ENCODE measurements around the gene LRFN2. TPM values are rescaled to one million over a fixed set of nuclear protein-coding genes. Genes with fewer than 3 reads are reported as not detected.

Gene LRFN2
- total and polyA plus RNA-seq, 2 donors from 2014 or later: not detected

DNA sequence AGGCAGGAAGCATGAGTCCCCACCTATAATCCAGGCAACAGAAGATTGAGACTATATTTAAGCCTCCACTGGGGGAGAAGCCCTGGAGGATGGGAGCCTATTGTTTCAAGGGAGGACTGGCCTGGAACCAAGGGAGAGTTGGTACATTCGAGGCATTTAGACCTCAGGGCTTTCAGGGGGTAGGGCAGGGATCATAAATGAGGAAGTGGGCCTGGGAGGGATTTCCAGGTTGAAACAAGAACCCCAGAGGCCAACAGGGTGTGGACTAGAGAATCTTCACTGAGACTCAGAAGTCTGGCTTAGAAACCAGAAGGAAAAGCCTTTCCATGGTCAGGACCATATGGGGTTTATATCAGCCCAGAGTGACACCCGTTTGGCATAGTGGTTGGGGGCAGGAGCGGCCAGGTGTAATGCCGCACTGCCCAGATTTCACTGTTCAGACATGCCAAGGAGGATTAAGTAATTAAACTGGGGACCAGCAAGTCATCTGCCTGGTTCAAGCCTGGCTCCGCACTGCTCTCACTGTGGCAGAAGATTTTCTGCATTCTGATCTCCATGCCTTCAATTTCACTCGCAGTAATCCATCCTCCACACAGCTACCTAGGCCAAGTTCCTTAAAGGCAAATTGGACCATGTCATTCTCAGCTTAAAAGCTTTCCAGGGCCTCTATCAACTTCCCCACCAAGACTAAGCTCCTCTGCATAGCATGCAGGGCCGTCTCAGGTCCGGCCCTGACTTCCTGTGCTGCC lies 17.8 kb downstream of the LRFN2 start:
- no peak overlapping the region for H3K27ac ChIP-seq (ENCODE audit: low read depth in 2 of 2, low read length in 2 of 2)
- no peaks in the 10 kb centered on the region for H3K36me3 ChIP-seq (ENCODE audit: control insufficient read depth in 2 of 3, insufficient read depth in 3 of 3, low read length in 3 of 3)
- no peaks in the 10 kb centered on the region for H3K27me3 ChIP-seq (ENCODE audit: control insufficient read depth, insufficient read depth, low read length)
- no peaks in the 10 kb centered on the region for H3K4me1 ChIP-seq (ENCODE audit: control insufficient read depth in 2 of 3, insufficient read depth in 2 of 3, low read depth in 1 of 3, low read length in 3 of 3)
- TF ChIP-seq, protein P1, sequence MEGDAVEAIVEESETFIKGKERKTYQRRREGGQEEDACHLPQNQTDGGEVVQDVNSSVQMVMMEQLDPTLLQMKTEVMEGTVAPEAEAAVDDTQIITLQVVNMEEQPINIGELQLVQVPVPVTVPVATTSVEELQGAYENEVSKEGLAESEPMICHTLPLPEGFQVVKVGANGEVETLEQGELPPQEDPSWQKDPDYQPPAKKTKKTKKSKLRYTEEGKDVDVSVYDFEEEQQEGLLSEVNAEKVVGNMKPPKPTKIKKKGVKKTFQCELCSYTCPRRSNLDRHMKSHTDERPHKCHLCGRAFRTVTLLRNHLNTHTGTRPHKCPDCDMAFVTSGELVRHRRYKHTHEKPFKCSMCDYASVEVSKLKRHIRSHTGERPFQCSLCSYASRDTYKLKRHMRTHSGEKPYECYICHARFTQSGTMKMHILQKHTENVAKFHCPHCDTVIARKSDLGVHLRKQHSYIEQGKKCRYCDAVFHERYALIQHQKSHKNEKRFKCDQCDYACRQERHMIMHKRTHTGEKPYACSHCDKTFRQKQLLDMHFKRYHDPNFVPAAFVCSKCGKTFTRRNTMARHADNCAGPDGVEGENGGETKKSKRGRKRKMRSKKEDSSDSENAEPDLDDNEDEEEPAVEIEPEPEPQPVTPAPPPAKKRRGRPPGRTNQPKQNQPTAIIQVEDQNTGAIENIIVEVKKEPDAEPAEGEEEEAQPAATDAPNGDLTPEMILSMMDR (IDR thresholded peaks at IDR 0.05; ENCODE audit: borderline replicate concordance, extremely low read depth, insufficient read depth): no peak
- H3K9ac ChIP-seq (ENCODE audit: low read length in 3 of 3): no peak overlapping the region
- intact Hi-C loops (cut with DNase I): no loop called here
- no peaks in the 10 kb centered on the region for H3K9me3 ChIP-seq (ENCODE audit: control insufficient read depth in 2 of 3, insufficient read depth in 1 of 3, low read length in 3 of 3)
- DNase-seq (no peak), FAIRE-seq (no peak)
- no peak overlapping the region for H3K4me3 ChIP-seq (ENCODE audit: low read length in 3 of 3)

DNA sequence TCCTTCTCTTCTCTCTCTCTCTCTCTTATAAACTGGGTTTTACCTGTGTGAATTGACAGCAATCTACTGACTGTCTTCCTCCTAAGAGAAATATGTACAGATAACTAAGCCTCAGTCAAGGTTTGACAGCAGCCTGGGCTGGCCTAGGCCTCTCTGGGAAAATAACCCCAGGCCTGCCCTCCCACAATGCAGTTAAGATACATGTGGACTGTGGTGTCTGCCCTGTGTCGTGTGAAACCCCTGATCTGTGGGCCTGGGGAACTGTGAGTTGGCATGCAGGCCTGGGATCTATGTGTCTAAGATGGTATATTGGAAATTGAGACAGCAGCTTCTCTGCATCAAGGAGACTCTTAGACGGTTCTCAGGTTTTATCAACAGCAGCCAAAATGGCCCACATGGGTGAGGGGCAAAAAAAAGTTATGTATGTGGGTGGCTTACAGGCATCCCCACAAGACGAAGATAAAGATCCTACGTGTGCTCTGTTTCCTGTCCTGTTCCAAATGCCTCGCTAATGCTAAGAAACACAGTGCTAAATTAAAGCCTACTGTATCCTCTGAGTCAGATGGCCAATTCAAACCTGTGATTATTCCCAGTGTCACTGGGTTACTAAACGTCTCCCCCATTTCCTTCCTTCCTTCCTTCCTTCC lies 19.0 kb downstream of the LRFN2 start:
- no peak for FAIRE-seq
- no peak for DNase-seq
- Histone ChIP-seq H3K9me3 (ENCODE audit: control insufficient read depth in 2 of 3, insufficient read depth in 1 of 3, low read length in 3 of 3) (no peaks in the 10 kb centered on the region), H3K27me3 (ENCODE audit: control insufficient read depth, insufficient read depth, low read length) (no peaks in the 10 kb centered on the region), H3K4me1 (ENCODE audit: control insufficient read depth in 2 of 3, insufficient read depth in 2 of 3, low read depth in 1 of 3, low read length in 3 of 3) (no peaks in the 10 kb centered on the region), H3K9ac (ENCODE audit: low read length in 3 of 3) (no peak overlapping the region), H3K27ac (ENCODE audit: low read depth in 2 of 2, low read length in 2 of 2) (no peak overlapping the region), H3K4me3 (ENCODE audit: low read length in 3 of 3) (no peak overlapping the region), H3K36me3 (ENCODE audit: control insufficient read depth in 2 of 3, insufficient read depth in 3 of 3, low read length in 3 of 3) (no peaks in the 10 kb centered on the region)
- TF ChIP-seq, protein P1 (IDR thresholded peaks at IDR 0.05; ENCODE audit: borderline replicate concordance, extremely low read depth, insufficient read depth): no peak
- intact Hi-C loops (cut with DNase I): no loop called here

DNA sequence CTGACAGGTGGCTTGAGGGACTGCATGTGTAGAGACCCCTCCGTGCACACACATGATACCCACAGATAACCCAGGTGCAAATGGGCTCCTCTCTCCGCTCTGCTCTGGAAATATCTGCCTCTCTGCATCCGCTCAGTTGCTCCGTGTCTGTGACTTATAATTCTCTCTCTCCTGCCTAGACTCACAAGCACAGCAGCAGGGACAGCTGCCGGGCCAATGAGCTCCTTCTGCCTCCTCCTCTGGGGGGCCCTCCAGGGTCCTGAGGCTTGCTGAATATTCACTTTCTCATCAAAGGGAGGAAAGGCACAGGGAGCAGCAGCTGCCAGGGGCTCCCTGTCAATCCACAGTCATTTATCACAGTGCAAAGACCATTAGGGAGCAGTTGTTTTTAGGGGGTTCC lies 24.1 kb downstream of the LRFN2 start:
- TF ChIP-seq, protein P1 (IDR thresholded peaks at IDR 0.05; ENCODE audit: borderline replicate concordance, extremely low read depth, insufficient read depth): no peak
- no peaks in the 10 kb centered on the region for H3K36me3 ChIP-seq (ENCODE audit: control insufficient read depth in 2 of 3, insufficient read depth in 3 of 3, low read length in 3 of 3)
- no peaks in the 10 kb centered on the region for H3K27me3 ChIP-seq (ENCODE audit: control insufficient read depth, insufficient read depth, low read length)
- DNase-seq (peak in 2 of 5 donors; percentile 18 to 21), FAIRE-seq (no peak)
- intact Hi-C loops (cut with DNase I): no loop called here
- no peak overlapping the region for H3K4me3 ChIP-seq (ENCODE audit: low read length in 3 of 3)
- H3K9me3 ChIP-seq (ENCODE audit: control insufficient read depth in 2 of 3, insufficient read depth in 1 of 3, low read length in 3 of 3): no peaks in the 10 kb centered on the region
- no peak overlapping the region for H3K27ac ChIP-seq (ENCODE audit: low read depth in 2 of 2, low read length in 2 of 2)
- no peaks in the 10 kb centered on the region for H3K4me1 ChIP-seq (ENCODE audit: control insufficient read depth in 2 of 3, insufficient read depth in 2 of 3, low read depth in 1 of 3, low read length in 3 of 3)
- H3K9ac ChIP-seq (ENCODE audit: low read length in 3 of 3): no peak overlapping the region

Measured in kidney (tissue), 14 donors.